ENCODE data around the gene OR4S1.
A peak's percentile ranks its signal among the peaks of the same experiment; 100 is the strongest.
"Not testable (repeated sequence)": the region's sequence is repeated elsewhere in the genome, so short reads cannot be mapped to it uniquely, and the experiment has no call there.

OR4S1 gene

GRCh38 chr11:48305923-48306322, at the start of gene OR4S1:
Gene OR4S1 (plus strand): TSS chr11:48306223. CDS start chr11:48306223, 0 bp downstream.
- no peak for DNase-seq (ENCODE audit: low read depth in 2 of 2)

- DNase-seq (ENCODE audit: low read depth in 2 of 2), result no peak
Observed at GRCh38 chr11:48261600-48261999, 44.4 kb upstream of the OR4S1 start.

- DNase-seq (ENCODE audit: low read depth in 2 of 2), result no peak
Observed at GRCh38 chr11:48263423-48263911, 42.6 kb upstream of the OR4S1 start, which contains the start of gene OR4X1. Gene OR4X1 (plus strand): TSS chr11:48263861. CDS start chr11:48263861, 0 bp downstream.

- DNase-seq (ENCODE audit: low read depth in 2 of 2), result no peak
Observed at GRCh38 chr11:48270621-48271020, 35.4 kb upstream of the OR4S1 start.

GRCh38 chr11:48272606-48273005, 33.4 kb upstream of the OR4S1 start:
- no peak for DNase-seq (ENCODE audit: low read depth in 2 of 2)

- DNase-seq (ENCODE audit: low read depth in 2 of 2), result peak; percentile 19 to 20
Observed at GRCh38 chr11:48307760-48308386, 1.9 kb downstream of the OR4S1 start.

GRCh38 chr11:48313590-48313989, 7.6 kb downstream of the OR4S1 start:
- DNase-seq (ENCODE audit: low read depth in 2 of 2), result not testable (repeated sequence)

- DNase-seq (ENCODE audit: low read depth in 2 of 2), result not testable (repeated sequence)
Observed at GRCh38 chr11:48319813-48320212, 13.8 kb downstream of the OR4S1 start.

- not testable (repeated sequence) for DNase-seq (ENCODE audit: low read depth in 2 of 2)
Observed at GRCh38 chr11:48324620-48325019, 18.6 kb downstream of the OR4S1 start, which contains the start of gene OR4C3. Gene OR4C3 (plus strand): TSS chr11:48324920. CDS start chr11:48325022, 102 bp downstream.

GRCh38 chr11:48341466-48341865, 35.4 kb downstream of the OR4S1 start:
- DNase-seq (ENCODE audit: low read depth in 2 of 2), result no peak

GRCh38 chr11:48342505-48342904, 36.5 kb downstream of the OR4S1 start:
- not testable (repeated sequence) for DNase-seq (ENCODE audit: low read depth in 2 of 2)

GRCh38 chr11:48346286-48346685, 40.3 kb downstream of the OR4S1 start:
- not testable (repeated sequence) for DNase-seq (ENCODE audit: low read depth in 2 of 2)

GRCh38 chr11:48354013-48354412, 48.0 kb downstream of the OR4S1 start:
- no peak for DNase-seq (ENCODE audit: low read depth in 2 of 2)

GRCh38 chr11:48354677-48355076, 48.7 kb downstream of the OR4S1 start:
- DNase-seq (ENCODE audit: low read depth in 2 of 2), result no peak

Data from stimulated activated CD8-positive, alpha-beta memory T cell treated with anti-CD3 and anti-CD28 coated beads, Interleukin-15, amount 100 ng/mL, for 48 hours (primary cell).